ENCODE data around the gene SEPTIN5.

Gene SEPTIN5

GRCh38 chr22:19770349-19771220, 56.3 kb downstream of the SEPTIN5 start:
- H3K4me3 ChIP-seq (ENCODE audit: control insufficient read depth, low read depth, low read length): no peak overlapping the region
- no peak for DNase-seq (ENCODE audit: low read depth)

GRCh38 chr22:19772422-19772672, 58.0 kb downstream of the SEPTIN5 start:
- H3K4me3 ChIP-seq (ENCODE audit: control insufficient read depth, low read depth, low read length): no peak overlapping the region
- no peak for DNase-seq (ENCODE audit: low read depth)
- TF ChIP-seq CTCF (conservative IDR thresholded peaks at IDR 0.05; ENCODE audit: control insufficient read depth, insufficient read depth, low read depth, low read length): no peak

More at GRCh38 chr22:19770349-19771220, 56.3 kb downstream of the SEPTIN5 start:
- no peak for TF ChIP-seq CTCF (conservative IDR thresholded peaks at IDR 0.05; ENCODE audit: control insufficient read depth, insufficient read depth, low read depth, low read length)
